AG09309 (cell line): ENCODE data around the gene IL7R.

Source experiments
- DNase-seq: peaks from one replicate; pipeline ENCODE4 v3.0.0-alpha.2; 2010; ENCODE audit warnings: low read depth
- H3K4me3 ChIP-seq: 2 replicates; pipeline ENCODE4 v1.5.1; 2011; ENCODE audit warnings: mild to moderate bottlenecking, low read depth, low read length, moderate library complexity; ENCODE audit not compliant: control insufficient read depth
- CTCF ChIP-seq: IDR thresholded peaks from 2 replicates; pipeline ENCODE4 v1.5.1; 2011; ENCODE audit warnings: mild to moderate bottlenecking, low read depth, low read length, inconsistent platforms; ENCODE audit not compliant: insufficient read depth, control insufficient read depth; ENCODE audit errors: missing control alignments

The IL7R gene

GRCh38 chr5:35819026-35819425 is 37.7 kb upstream of the IL7R start:
- no peak overlapping the region for H3K4me3 ChIP-seq
- no peak for TF ChIP-seq CTCF
- no peak for DNase-seq

GRCh38 chr5:35819668-35820067 is 37.0 kb upstream of the IL7R start:
- no peak for TF ChIP-seq CTCF
- H3K4me3 ChIP-seq = no peak overlapping the region
- no peak for DNase-seq

- no peak for TF ChIP-seq CTCF
- no peak overlapping the region for H3K4me3 ChIP-seq
- no peak for DNase-seq
These were observed 36.0 kb upstream of the IL7R start for GRCh38 chr5:35820735-35821134.

DNA sequence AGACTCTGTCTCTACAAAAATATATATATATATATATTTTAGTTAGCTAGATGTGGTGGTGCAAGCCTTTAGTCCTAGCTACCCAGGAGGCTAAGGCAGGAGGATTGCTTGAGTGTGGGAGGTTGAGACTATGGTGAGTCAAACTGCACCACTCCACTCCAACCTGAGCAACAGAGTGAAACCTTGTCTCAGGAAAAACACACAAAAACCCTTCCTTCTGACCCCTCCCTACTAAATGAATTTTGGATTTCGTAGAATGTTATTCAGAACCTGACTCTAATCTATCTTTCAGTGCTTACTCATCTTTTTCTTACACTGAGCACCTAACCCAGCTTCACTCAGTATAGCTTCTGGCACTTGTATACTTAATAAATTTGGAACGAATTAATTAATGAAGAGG is 35.2 kb upstream of the IL7R start:
- no peak for DNase-seq

DNA sequence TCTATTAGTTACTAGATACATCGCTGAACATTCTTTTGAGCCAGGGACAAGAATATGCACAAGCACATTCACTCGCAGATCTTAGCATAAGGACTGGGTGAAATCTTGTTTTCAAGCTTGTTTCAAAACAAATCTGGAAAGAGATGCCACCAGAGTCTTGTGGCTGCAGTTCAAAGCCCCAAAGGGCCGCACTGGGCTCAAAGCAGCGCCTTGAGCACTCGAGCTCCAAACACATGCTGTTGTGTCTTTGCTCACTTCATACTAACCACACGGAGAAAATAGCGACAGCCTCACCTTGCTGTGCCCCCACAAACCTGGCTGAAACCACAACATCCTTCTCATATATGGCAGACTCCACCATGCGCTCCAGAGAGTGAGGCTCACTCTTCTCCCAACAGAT is 34.2 kb upstream of the IL7R start:
- DNase-seq = no peak
- no peak overlapping the region for H3K4me3 ChIP-seq
- no peak for TF ChIP-seq CTCF

More for the DNA sequence above, 35.2 kb upstream of the IL7R start:
- no peak for TF ChIP-seq CTCF
- H3K4me3 ChIP-seq = no peak overlapping the region

DNA sequence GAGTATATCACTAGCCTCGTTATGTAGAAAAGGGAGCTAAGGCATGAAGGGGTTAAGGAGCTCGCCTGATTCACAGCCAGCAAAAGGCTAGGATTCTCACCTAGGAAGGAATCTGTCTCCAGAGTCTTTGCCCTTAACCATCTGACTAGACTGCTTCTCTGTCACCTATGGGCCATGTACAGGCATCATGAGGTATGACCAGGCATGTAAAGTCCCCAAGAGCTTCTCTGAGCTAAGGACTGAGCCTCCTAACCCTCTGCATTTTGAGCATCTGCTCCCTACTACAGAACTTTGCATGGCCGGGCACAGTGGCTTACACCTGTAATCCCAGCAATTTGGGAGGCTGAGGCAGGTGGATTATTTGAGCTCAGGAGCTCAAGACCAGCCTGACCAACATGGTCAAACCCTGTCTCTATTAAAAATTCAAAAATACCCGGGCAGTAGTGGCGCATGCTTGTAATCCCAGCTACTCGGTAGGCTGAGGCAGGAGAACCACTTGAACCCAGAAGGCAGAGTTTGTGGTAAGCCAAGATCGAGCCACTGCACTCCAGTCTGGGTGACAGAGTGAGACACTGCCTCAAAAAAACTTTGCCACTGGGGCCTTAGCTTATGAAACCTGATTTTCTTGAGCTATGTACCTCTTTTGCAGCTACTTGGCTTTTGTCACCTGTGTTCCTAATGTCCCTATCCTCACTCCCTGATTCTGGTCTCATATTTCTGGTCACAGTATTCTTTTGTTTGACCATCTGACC is 33.2 kb upstream of the IL7R start:
- H3K4me3 ChIP-seq = no peak overlapping the region
- DNase-seq = no peak
- no peak for TF ChIP-seq CTCF
